ENCODE data around the gene DHRS11. TPM values are rescaled to one million over a fixed set of nuclear protein-coding genes. Genes with fewer than 3 reads are reported as not detected.

Gene DHRS11
- total RNA-seq, 5 donors from 2014 or later (not counting 1 experiment from before 2014, with no cell fraction given), result 2.6 to 9.7 (median 6.3) TPM

DNA sequence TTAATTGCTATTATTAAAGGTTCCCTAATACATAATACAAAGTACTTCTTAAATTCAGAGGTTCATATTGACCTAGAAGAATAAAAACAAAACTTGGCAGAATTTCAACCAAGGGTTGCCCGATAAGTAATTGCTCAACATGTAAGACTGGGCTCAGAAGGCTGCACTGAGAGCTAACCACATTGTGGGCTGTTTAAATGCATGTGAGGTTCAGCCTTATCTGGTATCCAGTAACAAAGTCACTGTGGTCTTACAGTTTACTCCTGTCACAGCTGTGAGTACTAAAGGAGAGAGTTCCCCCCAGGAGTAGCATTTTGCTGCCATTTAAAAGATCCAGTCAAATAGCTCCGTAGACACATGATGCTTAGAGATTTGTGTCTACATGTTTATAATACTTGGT is 1.6 kb upstream of the DHRS11 start:
- 29% methylated on average over 1 of the region's 2 CpGs for WGBS (ENCODE audit: insufficient coverage)
- peaks cover 21 to 31% (median 23%) of the 10 kb centered on the region in 3 donors for H3K4me1 Mint-ChIP-seq

DNA sequence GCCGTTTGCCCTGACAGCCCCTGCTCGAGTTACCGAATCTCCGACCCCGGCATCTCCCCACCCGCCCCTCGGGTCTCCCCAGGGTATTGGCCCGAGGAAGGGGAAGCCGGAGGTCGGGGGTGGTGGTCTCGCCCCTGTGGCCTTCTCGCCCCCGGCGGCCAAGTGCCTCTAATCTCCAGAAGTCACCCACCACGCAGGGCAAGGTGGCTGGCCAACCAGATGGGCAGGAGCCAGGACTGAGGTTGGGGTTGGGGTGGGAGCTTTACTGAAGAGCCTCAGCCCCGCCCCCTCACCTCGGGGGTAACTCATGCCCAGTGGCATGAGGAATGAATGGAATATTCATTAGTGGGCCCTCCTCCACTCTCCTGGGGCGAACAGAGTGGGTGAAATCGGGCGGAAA is 637 bp downstream of the DHRS11 start:
- Mint-ChIP-seq H3K9me3 (no peaks in the 10 kb centered on the region), H3K27me3 (no peaks in the 10 kb centered on the region), H3K4me3 (peak overlapping the region; percentile 65 to 80 (median 79)), H3K27ac (no peak overlapping the region), H3K4me1 (peaks cover 23 to 31% (median 24%) of the 10 kb centered on the region in 3 donors), H3K36me3 (peaks cover 6% of the 10 kb centered on the region)
- peaks cover 2 to 21% of the 10 kb centered on the region in 2 experiments for H3K4me1 ChIP-seq (ENCODE audit: control insufficient read depth in 1 of 2, extremely low read depth in 1 of 2, insufficient read depth in 2 of 2, low read length in 2 of 2)
- H3K27me3 ChIP-seq (replicated peaks in 1 of 2; ENCODE audit: control insufficient read depth in 2 of 2, extremely low read depth in 1 of 2, insufficient read depth in 2 of 2, low read length in 1 of 2), result peaks cover 0 to 14% of the 10 kb centered on the region in 2 experiments
- DNase-seq, result peak in 1 of 35 experiments; percentile 24
- POLR2A ChIA-PET, result interaction anchor here in 1 of 2 donors (0.6 kb wide), 1 partner anchor 28 kb away, joined by 4 read pairs; no protein-coding TSS in a partner anchor
- ATAC-seq (replicated peaks in 1 of 4), result no peak
- no peaks in the 10 kb centered on the region for H3K9me3 ChIP-seq
- no peak overlapping the region for H3K27ac ChIP-seq (ENCODE audit: low read length)
- CTCF ChIA-PET, result interaction anchor here in 1 of 2 donors (1.4 kb wide), 1 partner anchor 9 kb away, joined by 7 read pairs; the partner anchor contains the start of gene MRM1
- WGBS (ENCODE audit: insufficient coverage), result 0% methylated on average over 2 of the region's 20 CpGs
- H3K4me3 ChIP-seq (ENCODE audit: control insufficient read depth in 1 of 2, extremely low read depth in 1 of 2, low read length in 1 of 2), result peak overlapping the region; percentile 42 to 53
- peaks cover 0 to 18% of the 10 kb centered on the region in 2 donors for H3K36me3 ChIP-seq (ENCODE audit: control insufficient read depth in 2 of 2, extremely low read depth in 1 of 2, insufficient read depth in 1 of 2, low read length in 1 of 2)

More for the DNA sequence above, 1.6 kb upstream of the DHRS11 start:
- H3K27ac Mint-ChIP-seq, result peak overlapping the region; percentile 23 to 50
- POLR2A ChIA-PET, result no interaction called here
- Histone ChIP-seq H3K4me3 (ENCODE audit: control insufficient read depth in 1 of 2, extremely low read depth in 1 of 2, low read length in 1 of 2) (no peak overlapping the region), H3K27ac (ENCODE audit: low read length) (no peak overlapping the region), H3K4me1 (ENCODE audit: control insufficient read depth in 1 of 2, extremely low read depth in 1 of 2, insufficient read depth in 2 of 2, low read length in 2 of 2) (peaks cover 2 to 21% of the 10 kb centered on the region in 2 experiments), H3K9me3 (no peaks in the 10 kb centered on the region), H3K36me3 (ENCODE audit: control insufficient read depth in 2 of 2, extremely low read depth in 1 of 2, insufficient read depth in 1 of 2, low read length in 1 of 2) (peaks cover 0 to 37% of the 10 kb centered on the region in 2 donors), H3K27me3 (replicated peaks in 1 of 2; ENCODE audit: control insufficient read depth in 2 of 2, extremely low read depth in 1 of 2, insufficient read depth in 2 of 2, low read length in 1 of 2) (peaks cover 0 to 14% of the 10 kb centered on the region in 2 experiments)
- H3K4me3 Mint-ChIP-seq, result peak overlapping the region in 2 of 3 donors; percentile 21 to 49
- peak in 2 of 35 experiments; percentile 12 to 20 for DNase-seq
- H3K27me3 Mint-ChIP-seq, result no peaks in the 10 kb centered on the region
- CTCF ChIA-PET, result no interaction called here
- no peak for ATAC-seq (replicated peaks in 1 of 4)
- H3K9me3 Mint-ChIP-seq, result no peaks in the 10 kb centered on the region
- peaks cover 13% of the 10 kb centered on the region for H3K36me3 Mint-ChIP-seq

DNA sequence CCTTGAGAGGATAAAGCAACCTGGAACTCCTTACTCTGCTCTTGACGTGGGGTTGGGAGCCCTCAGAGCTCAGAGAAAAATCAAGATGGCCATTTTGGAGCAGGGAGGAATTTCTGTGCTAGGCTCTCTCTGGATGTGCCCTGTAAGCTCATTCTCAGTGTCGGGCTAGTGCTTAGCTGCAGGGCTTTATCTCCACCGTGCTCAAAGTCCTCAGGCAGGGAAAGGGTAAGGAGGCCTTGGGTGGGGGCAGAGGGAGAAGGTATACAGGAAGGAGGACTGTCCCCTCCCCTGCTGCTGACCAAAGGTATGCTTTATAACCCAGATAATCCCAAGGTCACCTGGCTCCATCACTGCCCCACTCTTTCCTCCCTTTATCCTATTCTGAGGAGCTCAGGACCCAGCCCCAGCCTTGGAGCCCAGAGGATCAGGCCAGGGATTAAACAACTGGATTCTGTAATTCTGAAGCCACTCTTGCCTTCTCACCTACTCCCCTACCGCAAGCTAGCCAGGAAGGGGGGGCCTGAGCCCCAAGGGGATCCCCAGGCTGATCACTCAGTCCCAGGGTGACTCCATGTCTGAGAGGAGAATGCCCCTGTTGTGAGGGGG is 1.1 kb downstream of the DHRS11 start:
- ChIA-PET CTCF (interaction anchor here in 1 of 2 donors (1.4 kb wide), 1 partner anchor 8 kb away, joined by 7 read pairs; the partner anchor contains the start of gene MRM1), POLR2A (interaction anchor here in 1 of 2 donors (0.6 kb wide), 1 partner anchor 28 kb away, joined by 4 read pairs; no protein-coding TSS in a partner anchor)
- H3K4me3 ChIP-seq (ENCODE audit: control insufficient read depth in 1 of 2, extremely low read depth in 1 of 2, low read length in 1 of 2), result peak overlapping the region; percentile 42 to 53
- H3K36me3 ChIP-seq (ENCODE audit: control insufficient read depth in 2 of 2, extremely low read depth in 1 of 2, insufficient read depth in 1 of 2, low read length in 1 of 2), result peaks cover 0 to 13% of the 10 kb centered on the region in 2 donors
- ATAC-seq (replicated peaks in 1 of 4) (no peak), DNase-seq (peak in 2 of 35 experiments; percentile 18 to 22)
- H3K27me3 ChIP-seq (replicated peaks in 1 of 2; ENCODE audit: control insufficient read depth in 2 of 2, extremely low read depth in 1 of 2, insufficient read depth in 2 of 2, low read length in 1 of 2), result peaks cover 0 to 14% of the 10 kb centered on the region in 2 experiments
- H3K36me3 Mint-ChIP-seq, result peaks cover 5% of the 10 kb centered on the region
- H3K27ac Mint-ChIP-seq, result no peak overlapping the region
- WGBS (ENCODE audit: insufficient coverage), result 92% methylated on average over 2 of the region's 4 CpGs
- no peak overlapping the region for H3K27ac ChIP-seq (ENCODE audit: low read length)
- no peaks in the 10 kb centered on the region for H3K9me3 ChIP-seq
- H3K4me1 ChIP-seq (ENCODE audit: control insufficient read depth in 1 of 2, extremely low read depth in 1 of 2, insufficient read depth in 2 of 2, low read length in 2 of 2), result peaks cover 2 to 21% of the 10 kb centered on the region in 2 experiments
- peak overlapping the region; percentile 65 to 80 (median 79) for H3K4me3 Mint-ChIP-seq
- H3K27me3 Mint-ChIP-seq, result no peaks in the 10 kb centered on the region
- H3K4me1 Mint-ChIP-seq, result peaks cover 23 to 31% (median 24%) of the 10 kb centered on the region in 3 donors
- H3K9me3 Mint-ChIP-seq, result no peaks in the 10 kb centered on the region

DNA sequence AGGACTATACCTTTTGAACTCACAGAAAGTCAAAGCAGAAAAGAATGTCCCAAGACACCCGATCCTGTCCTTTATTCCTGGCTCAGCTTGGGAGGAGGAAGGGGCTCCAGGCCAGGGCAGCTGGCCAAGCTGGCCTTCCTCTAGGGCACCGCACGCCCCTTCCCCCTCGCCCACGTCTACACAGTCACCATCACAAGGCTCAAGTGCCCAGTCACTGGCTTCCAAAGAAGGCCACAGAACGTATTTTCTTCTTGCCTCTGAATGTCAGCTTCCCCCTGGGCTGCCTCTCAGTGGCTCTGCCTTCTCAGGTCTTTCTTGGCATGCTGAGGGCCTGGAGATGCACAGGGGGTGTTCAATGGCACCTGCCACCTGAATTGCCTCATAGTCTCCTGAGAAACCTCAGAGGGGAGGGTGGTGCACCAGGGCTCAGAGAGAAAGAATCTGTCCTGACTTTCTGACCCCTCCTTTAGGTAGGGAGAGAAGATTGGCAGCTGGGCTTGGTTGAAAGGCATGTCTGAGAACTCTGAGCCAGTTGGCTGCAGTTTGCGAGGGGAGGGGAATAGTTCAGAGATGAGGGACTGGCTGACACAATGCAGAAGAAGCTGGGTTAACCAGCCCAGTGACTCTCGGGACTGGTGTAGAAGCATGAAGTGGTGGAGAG is 2.1 kb downstream of the DHRS11 start:
- Mint-ChIP-seq H3K9me3 (no peaks in the 10 kb centered on the region), H3K4me3 (peak overlapping the region in 1 of 3 donors; percentile 79), H3K4me1 (peaks cover 23 to 31% (median 24%) of the 10 kb centered on the region in 3 donors), H3K27me3 (no peaks in the 10 kb centered on the region), H3K36me3 (peaks cover 2% of the 10 kb centered on the region), H3K27ac (no peak overlapping the region)
- Histone ChIP-seq H3K27me3 (replicated peaks in 1 of 2; ENCODE audit: control insufficient read depth in 2 of 2, extremely low read depth in 1 of 2, insufficient read depth in 2 of 2, low read length in 1 of 2) (peaks cover 0 to 14% of the 10 kb centered on the region in 2 experiments), H3K36me3 (ENCODE audit: control insufficient read depth in 2 of 2, extremely low read depth in 1 of 2, insufficient read depth in 1 of 2, low read length in 1 of 2) (peaks cover 0 to 7% of the 10 kb centered on the region in 2 donors), H3K9me3 (no peaks in the 10 kb centered on the region), H3K4me3 (ENCODE audit: control insufficient read depth in 1 of 2, extremely low read depth in 1 of 2, low read length in 1 of 2) (no peak overlapping the region), H3K27ac (ENCODE audit: low read length) (no peak overlapping the region), H3K4me1 (ENCODE audit: control insufficient read depth in 1 of 2, extremely low read depth in 1 of 2, insufficient read depth in 2 of 2, low read length in 2 of 2) (peaks cover 2 to 21% of the 10 kb centered on the region in 2 experiments)
- ChIA-PET POLR2A (no interaction called here), CTCF (interaction anchor here in 1 of 2 donors (0.7 kb wide), 1 partner anchor 59 kb away, joined by 3 read pairs; the partner anchor contains the start of genes MYO19 and PIGW)
- whole genome bisulfite sequencing (ENCODE audit: insufficient coverage), result 82% methylated on average over 6 of the region's 8 CpGs
- DNase-seq (peak in 1 of 35 experiments; percentile 21), ATAC-seq (replicated peaks in 1 of 4) (no peak)

DNA sequence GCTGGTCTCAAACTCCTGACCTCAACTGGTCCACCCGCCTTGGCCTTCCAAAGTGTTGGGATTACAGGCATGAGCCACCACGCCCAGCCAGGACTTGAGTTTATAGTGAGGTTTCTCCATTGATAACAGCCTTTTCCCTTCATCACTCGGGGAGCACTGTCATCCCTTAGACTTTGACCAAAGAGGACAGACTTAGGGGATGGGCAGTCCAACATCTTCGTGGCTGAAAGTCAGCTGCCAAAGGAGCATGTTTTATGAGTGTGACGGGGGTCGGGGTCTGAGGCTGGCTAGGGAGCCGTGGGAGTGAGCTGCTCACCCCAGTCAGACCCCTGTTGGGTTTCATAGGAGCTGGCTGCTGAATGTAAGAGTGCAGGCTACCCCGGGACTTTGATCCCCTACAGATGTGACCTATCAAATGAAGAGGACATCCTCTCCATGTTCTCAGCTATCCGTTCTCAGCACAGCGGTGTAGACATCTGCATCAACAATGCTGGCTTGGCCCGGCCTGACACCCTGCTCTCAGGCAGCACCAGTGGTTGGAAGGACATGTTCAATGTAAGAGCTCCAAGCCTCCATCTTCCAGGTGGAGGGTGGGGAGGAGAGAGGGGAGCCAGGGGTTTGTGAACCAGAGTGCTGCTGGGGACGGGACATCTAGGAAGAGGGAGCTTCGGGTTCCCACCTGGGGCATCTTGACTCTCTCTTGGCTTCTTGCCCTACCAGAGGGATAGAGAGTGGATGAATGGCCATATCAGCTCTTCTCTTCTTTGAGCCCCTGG is 3.1 kb downstream of the DHRS11 start:
- Histone ChIP-seq H3K4me1 (ENCODE audit: control insufficient read depth in 1 of 2, extremely low read depth in 1 of 2, insufficient read depth in 2 of 2, low read length in 2 of 2) (peaks cover 2 to 21% of the 10 kb centered on the region in 2 experiments), H3K4me3 (ENCODE audit: control insufficient read depth in 1 of 2, extremely low read depth in 1 of 2, low read length in 1 of 2) (no peak overlapping the region), H3K27me3 (replicated peaks in 1 of 2; ENCODE audit: control insufficient read depth in 2 of 2, extremely low read depth in 1 of 2, insufficient read depth in 2 of 2, low read length in 1 of 2) (peaks cover 0 to 14% of the 10 kb centered on the region in 2 experiments), H3K36me3 (ENCODE audit: control insufficient read depth in 2 of 2, extremely low read depth in 1 of 2, insufficient read depth in 1 of 2, low read length in 1 of 2) (no peaks in the 10 kb centered on the region), H3K9me3 (no peaks in the 10 kb centered on the region), H3K27ac (ENCODE audit: low read length) (no peak overlapping the region)
- Mint-ChIP-seq H3K36me3 (no peaks in the 10 kb centered on the region), H3K27ac (no peak overlapping the region), H3K4me3 (no peak overlapping the region), H3K4me1 (peaks cover 21 to 31% (median 23%) of the 10 kb centered on the region in 3 donors), H3K9me3 (no peaks in the 10 kb centered on the region), H3K27me3 (no peaks in the 10 kb centered on the region)
- DNase-seq, result no peak
- 100% methylated on average over 1 of the region's 13 CpGs for WGBS (ENCODE audit: insufficient coverage)
- ChIA-PET POLR2A (interaction anchor here (0.6 kb wide), 3 partner anchors 35 to 108 kb away, joined by 3 to 4 read pairs (median 3); no protein-coding TSS in a partner anchor), CTCF (no interaction called here)
- ATAC-seq (replicated peaks in 1 of 4), result no peak

DNA sequence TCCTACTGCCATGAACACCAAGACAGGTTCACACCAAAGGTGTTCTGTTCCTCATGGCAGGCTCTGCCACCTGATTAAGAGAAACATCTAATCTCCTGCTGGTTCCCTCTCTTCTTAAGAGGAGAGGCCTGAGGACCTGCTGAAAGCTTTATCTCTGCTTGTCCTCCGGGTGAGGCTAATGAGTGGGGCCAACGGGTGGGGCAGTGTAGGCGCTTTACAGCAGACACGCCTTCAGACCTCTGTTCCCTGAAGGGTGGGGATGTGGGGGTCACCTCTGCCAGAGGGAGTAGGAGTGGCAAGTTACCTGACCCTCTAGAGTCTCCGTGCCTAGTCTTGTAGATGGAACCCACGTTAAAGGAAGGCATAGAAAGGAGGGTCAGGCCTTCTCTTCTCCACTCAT is 5.5 kb downstream of the DHRS11 start:
- no peak for ATAC-seq (replicated peaks in 1 of 4)
- peaks cover 0 to 13% of the 10 kb centered on the region in 2 experiments for H3K27me3 ChIP-seq (replicated peaks in 1 of 2; ENCODE audit: control insufficient read depth in 2 of 2, extremely low read depth in 1 of 2, insufficient read depth in 2 of 2, low read length in 1 of 2)
- no peak overlapping the region for H3K4me3 Mint-ChIP-seq
- POLR2A ChIA-PET, result no interaction called here
- H3K9me3 ChIP-seq, result no peaks in the 10 kb centered on the region
- H3K4me3 ChIP-seq (ENCODE audit: control insufficient read depth in 1 of 2, extremely low read depth in 1 of 2, low read length in 1 of 2), result no peak overlapping the region
- no peak for DNase-seq
- no peaks in the 10 kb centered on the region for H3K36me3 ChIP-seq (ENCODE audit: control insufficient read depth in 2 of 2, extremely low read depth in 1 of 2, insufficient read depth in 1 of 2, low read length in 1 of 2)
- H3K4me1 ChIP-seq (ENCODE audit: control insufficient read depth in 1 of 2, extremely low read depth in 1 of 2, insufficient read depth in 2 of 2, low read length in 2 of 2), result peaks cover 5 to 25% of the 10 kb centered on the region in 2 experiments
- H3K27ac Mint-ChIP-seq, result no peak overlapping the region
- H3K27me3 Mint-ChIP-seq, result no peaks in the 10 kb centered on the region
- CTCF ChIA-PET, result no interaction called here
- 75% methylated on average over 4 of the region's 6 CpGs for WGBS (ENCODE audit: insufficient coverage)
- no peaks in the 10 kb centered on the region for H3K36me3 Mint-ChIP-seq
- H3K4me1 Mint-ChIP-seq, result peaks cover 19 to 26% (median 24%) of the 10 kb centered on the region in 3 donors
- H3K9me3 Mint-ChIP-seq, result no peaks in the 10 kb centered on the region
- H3K27ac ChIP-seq (ENCODE audit: low read length), result no peak overlapping the region

Measured in T-cell (primary cell).